GM18867 (cell line): ENCODE data around the gene PCP4L1.

Experiments
- ATAC-seq: cut with Tn5 transposase; IDR thresholded peaks from one replicate; pipeline ENCODE4 v1.9.1; 2021; ENCODE audit warnings: mild to moderate bottlenecking, moderate library complexity; ENCODE audit not compliant: unreplicated experiment

PCP4L1 gene

GRCh38 chr1:161265305-161265704, 6.8 kb downstream of the PCP4L1 start:
- no peak for ATAC-seq

GRCh38 chr1:161266202-161266601, 7.7 kb downstream of the PCP4L1 start:
- ATAC-seq = no peak

- ATAC-seq = no peak
These were observed 8.3 kb downstream of the PCP4L1 start for GRCh38 chr1:161266836-161267235.

- no peak for ATAC-seq
These were observed 8.8 kb downstream of the PCP4L1 start for GRCh38 chr1:161267321-161267720.

- no peak for ATAC-seq
These were observed 14.9 kb downstream of the PCP4L1 start for GRCh38 chr1:161273402-161273801.

GRCh38 chr1:161274874-161275273, 16.3 kb downstream of the PCP4L1 start:
- ATAC-seq = no peak

GRCh38 chr1:161282991-161283390, 24.4 kb downstream of the PCP4L1 start:
- ATAC-seq = no peak

GRCh38 chr1:161285113-161285512, 26.6 kb downstream of the PCP4L1 start:
- ATAC-seq = no peak

GRCh38 chr1:161285521-161285920, 27.0 kb downstream of the PCP4L1 start:
- no peak for ATAC-seq

GRCh38 chr1:161287482-161288054, 29.0 kb downstream of the PCP4L1 start:
- no peak for ATAC-seq

GRCh38 chr1:161290779-161291178, 32.2 kb downstream of the PCP4L1 start:
- no peak for ATAC-seq

- ATAC-seq = no peak
These were observed 38.9 kb downstream of the PCP4L1 start for GRCh38 chr1:161297415-161297814.

- ATAC-seq = no peak
These were observed 39.6 kb downstream of the PCP4L1 start for GRCh38 chr1:161298116-161298515.

GRCh38 chr1:161299347-161299746, 40.8 kb downstream of the PCP4L1 start:
- no peak for ATAC-seq

- ATAC-seq = no peak
These were observed 41.9 kb downstream of the PCP4L1 start for GRCh38 chr1:161300478-161300877.

GRCh38 chr1:161304927-161305866, 46.7 kb downstream of the PCP4L1 start:
- no peak for ATAC-seq

- peak; percentile 75 for ATAC-seq
These were observed 47.4 kb downstream of the PCP4L1 start for GRCh38 chr1:161305867-161306519.

- no peak for ATAC-seq
These were observed 48.8 kb downstream of the PCP4L1 start for GRCh38 chr1:161307230-161307768.

GRCh38 chr1:161307892-161308638, 49.5 kb downstream of the PCP4L1 start:
- ATAC-seq = no peak

- no peak for ATAC-seq
These were observed 51.3 kb downstream of the PCP4L1 start, which contains the start of gene MPZ for GRCh38 chr1:161309868-161310267. TSS of gene MPZ (minus strand) at chr1:161309968. CDS start at chr1:161309905, 63 bp downstream.
